Kidney (tissue), 14 donors: Measurements from ENCODE around the gene KCNQ1. TPM values are rescaled to one million over a fixed set of nuclear protein-coding genes. Genes with fewer than 3 reads are reported as not detected.

Experiments
- DNase-seq, 5 donors: peaks; one replicate each; pipeline ENCODE4 v3.0.0-alpha.2; 2013 to 2020
- FAIRE-seq: peaks from 2 replicates; lab custom pipeline; 2012; peaks lifted over from hg19 to GRCh38; lab: Jason Lieb, UNC
- H3K27ac ChIP-seq, 2 donors: one replicate each; pipeline ENCODE4 v1.7.0; 2013; ENCODE audit warnings: low read depth in 2 of 2, low read length in 2 of 2, inconsistent platforms in 1 of 2
- H3K27me3 ChIP-seq: one replicate; pipeline ENCODE4 v1.7.1; 2013; ENCODE audit warnings: low read length, inconsistent platforms; ENCODE audit not compliant: control insufficient read depth, insufficient read depth
- H3K36me3 ChIP-seq, 3 donors: one replicate each; pipeline versions ENCODE4 v1.7.0 to v1.7.1; 2013; ENCODE audit warnings: low read length in 3 of 3, control low read depth in 1 of 3, inconsistent platforms in 1 of 3; ENCODE audit not compliant: insufficient read depth in 3 of 3, control insufficient read depth in 2 of 3
- H3K4me1 ChIP-seq, 3 donors: one replicate each; pipeline versions ENCODE4 v1.7.0 to v1.7.1; 2013; ENCODE audit warnings: low read length in 3 of 3, inconsistent platforms in 1 of 3, low read depth in 1 of 3; ENCODE audit not compliant: control insufficient read depth in 2 of 3, insufficient read depth in 2 of 3
- H3K4me3 ChIP-seq, 3 donors: one replicate each; pipeline versions ENCODE4 v1.7.0 to v1.8.1; 2013; ENCODE audit warnings: low read length in 3 of 3, control low read depth in 1 of 3, inconsistent platforms in 1 of 3
- H3K9ac ChIP-seq, 3 donors: one replicate each; pipeline versions ENCODE4 v1.7.0 to v1.7.1; 2013; ENCODE audit warnings: low read length in 3 of 3, control low read depth in 1 of 3, inconsistent platforms in 1 of 3
- H3K9me3 ChIP-seq, 3 donors: one replicate each; pipeline versions ENCODE4 v1.7.0 to v1.7.1; 2013; ENCODE audit warnings: low read length in 3 of 3, control low read depth in 1 of 3, inconsistent platforms in 1 of 3; ENCODE audit not compliant: control insufficient read depth in 2 of 3, insufficient read depth in 1 of 3
- CTCF ChIP-seq: IDR thresholded peaks from 3 replicates; pipeline ENCODE4 v1.5.1; 2012; ENCODE audit warnings: mild to moderate bottlenecking, moderate library complexity, borderline replicate concordance; ENCODE audit not compliant: insufficient read depth; ENCODE audit errors: extremely low read depth
- intact Hi-C: fragments of 100-400 bp; cut with DNase I; formaldehyde crosslinking; loops from one replicate; pipeline ENCODE4 v1.11.1; 2022
- polyA plus RNA-seq: library from polyadenylated mRNA; stranded (reverse); fragments of 350-450 nt; fragmentation: Illumina TruSeq; extraction: RNeasy Lipid Tissue Mini Kit (QIAGEN cat#74804); gene quantifications from one replicate; pipeline ENCODE4 v1.2.3, GENCODE V29; 2014; ENCODE audit warnings: low read depth, low replicate concordance; ENCODE audit not compliant: insufficient read depth
- total RNA-seq: library from RNA; stranded (reverse); fragmentation: NEBNext Ultra II Directional; extraction: Animal tissue kit (Norgen Biotek cat#: 25700); gene quantifications from one replicate; pipeline ENCODE4 v1.2.1, GENCODE V29; 2021
- donor health status: control.
- donor health status: control.
- donor health status: control.
- donor health status: control.
- donor health status: control.
- donor health status: DM: yes; HTN: yes; CAD: no.
- donor health status: Normal renal cell carcinoma (clear cell type).

The KCNQ1 gene
- total and polyA plus RNA-seq, 2 donors from 2014 or later = 45.5 to 49.4 TPM

GRCh38 chr11:2729841-2730240, 285.0 kb downstream of the KCNQ1 start:
- no peak for FAIRE-seq
- no peak for TF ChIP-seq CTCF
- intact Hi-C loops = no loop called here
- Histone ChIP-seq H3K9me3 (no peaks in the 10 kb centered on the region), H3K27ac (no peak overlapping the region), H3K27me3 (no peaks in the 10 kb centered on the region), H3K9ac (no peak overlapping the region), H3K36me3 (no peaks in the 10 kb centered on the region), H3K4me1 (peaks cover 0 to 33% (median 23%) of the 10 kb centered on the region in 3 donors), H3K4me3 (no peak overlapping the region)
- no peak for DNase-seq

GRCh38 chr11:2730272-2731129, 285.7 kb downstream of the KCNQ1 start:
- no peaks in the 10 kb centered on the region for H3K36me3 ChIP-seq
- TF ChIP-seq CTCF = no peak
- intact Hi-C loops = no loop called here
- H3K27me3 ChIP-seq = no peaks in the 10 kb centered on the region
- DNase-seq (peak in 4 of 5 donors; percentile 54 to 94 (median 78)), FAIRE-seq (no peak)
- H3K9me3 ChIP-seq = no peaks in the 10 kb centered on the region
- no peak overlapping the region for H3K27ac ChIP-seq
- peaks cover 0 to 28% (median 17%) of the 10 kb centered on the region in 3 donors for H3K4me1 ChIP-seq
- no peak overlapping the region for H3K4me3 ChIP-seq
- no peak overlapping the region for H3K9ac ChIP-seq

- no peaks in the 10 kb centered on the region for H3K27me3 ChIP-seq
- no peak for TF ChIP-seq CTCF
- no peak overlapping the region for H3K9ac ChIP-seq
- FAIRE-seq (no peak), DNase-seq (no peak)
- no peak overlapping the region for H3K27ac ChIP-seq
- no peaks in the 10 kb centered on the region for H3K36me3 ChIP-seq
- no peaks in the 10 kb centered on the region for H3K9me3 ChIP-seq
- peaks cover 0 to 23% (median 11%) of the 10 kb centered on the region in 3 donors for H3K4me1 ChIP-seq
- H3K4me3 ChIP-seq = no peak overlapping the region
- intact Hi-C loops = no loop called here
Observed at GRCh38 chr11:2731130-2732125, 286.6 kb downstream of the KCNQ1 start.
